Measurements from ENCODE around the gene SLC26A1. TPM values are rescaled to one million over a fixed set of nuclear protein-coding genes. Genes with fewer than 3 reads are reported as not detected.

The SLC26A1 gene
- total RNA-seq, 4 donors from 2014 or later, result not detected

DNA sequence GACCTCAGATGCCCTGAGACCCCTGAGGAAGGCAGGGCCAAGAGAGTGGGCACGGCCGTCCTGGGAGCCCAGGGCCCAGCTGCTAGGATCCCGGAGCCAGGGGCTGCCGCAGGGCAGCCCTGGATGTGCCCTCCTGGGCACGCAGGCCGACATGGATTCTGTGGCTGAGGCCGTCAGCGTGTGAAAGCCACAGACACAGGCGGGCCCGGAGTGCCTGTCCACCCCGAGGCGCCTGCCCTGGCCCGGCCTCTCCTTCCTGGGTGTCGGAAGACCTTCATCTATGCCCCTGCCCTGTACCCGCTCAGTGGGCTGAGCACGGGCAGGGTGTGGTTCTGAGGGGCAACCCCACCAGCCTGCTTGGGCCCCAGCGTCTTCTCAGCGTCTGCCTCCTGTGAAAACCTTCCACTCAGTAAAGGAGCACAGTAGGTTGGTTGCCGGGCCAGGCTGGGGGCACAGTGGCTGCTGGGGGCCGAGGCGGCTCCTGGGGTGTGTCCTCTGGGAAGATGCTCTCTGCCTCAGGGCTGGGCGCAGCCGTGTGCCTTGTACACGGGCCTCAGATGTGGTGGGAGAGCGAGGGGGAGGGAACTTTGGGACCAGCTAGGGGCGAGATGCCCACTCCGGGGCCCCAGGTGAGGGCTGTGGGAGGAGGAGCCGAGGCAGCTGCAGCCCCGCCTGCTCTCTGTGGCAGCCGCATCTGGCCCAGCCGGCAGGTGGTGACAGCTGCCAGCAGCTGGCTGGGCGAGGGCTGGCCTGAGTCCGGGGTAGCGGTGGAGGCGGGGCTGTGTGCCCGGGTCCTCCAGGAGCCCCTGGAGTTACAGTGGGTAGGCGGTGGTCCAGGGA, 39.0 kb upstream of the SLC26A1 start:
- Histone ChIP-seq H3K4me3 (no peak overlapping the region), H3K27me3 (peaks cover 65% of the 10 kb centered on the region), H3K9me3 (no peaks in the 10 kb centered on the region), H3K4me1 (peaks cover 0 to 36% (median 6%) of the 10 kb centered on the region in 3 donors), H3K27ac (no peak overlapping the region), H3K36me3 (no peaks in the 10 kb centered on the region)
- no peak for TF ChIP-seq POLR2AphosphoS5 (IDR thresholded peaks at IDR 0.05)
- TF ChIP-seq, protein P1, sequence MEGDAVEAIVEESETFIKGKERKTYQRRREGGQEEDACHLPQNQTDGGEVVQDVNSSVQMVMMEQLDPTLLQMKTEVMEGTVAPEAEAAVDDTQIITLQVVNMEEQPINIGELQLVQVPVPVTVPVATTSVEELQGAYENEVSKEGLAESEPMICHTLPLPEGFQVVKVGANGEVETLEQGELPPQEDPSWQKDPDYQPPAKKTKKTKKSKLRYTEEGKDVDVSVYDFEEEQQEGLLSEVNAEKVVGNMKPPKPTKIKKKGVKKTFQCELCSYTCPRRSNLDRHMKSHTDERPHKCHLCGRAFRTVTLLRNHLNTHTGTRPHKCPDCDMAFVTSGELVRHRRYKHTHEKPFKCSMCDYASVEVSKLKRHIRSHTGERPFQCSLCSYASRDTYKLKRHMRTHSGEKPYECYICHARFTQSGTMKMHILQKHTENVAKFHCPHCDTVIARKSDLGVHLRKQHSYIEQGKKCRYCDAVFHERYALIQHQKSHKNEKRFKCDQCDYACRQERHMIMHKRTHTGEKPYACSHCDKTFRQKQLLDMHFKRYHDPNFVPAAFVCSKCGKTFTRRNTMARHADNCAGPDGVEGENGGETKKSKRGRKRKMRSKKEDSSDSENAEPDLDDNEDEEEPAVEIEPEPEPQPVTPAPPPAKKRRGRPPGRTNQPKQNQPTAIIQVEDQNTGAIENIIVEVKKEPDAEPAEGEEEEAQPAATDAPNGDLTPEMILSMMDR (IDR thresholded peaks at IDR 0.05), result no peak
- no peak for TF ChIP-seq POLR2A (IDR thresholded peaks at IDR 0.05)
- TF ChIP-seq EP300 (IDR thresholded peaks at IDR 0.05), result no peak
- no peak for ATAC-seq
- 93 to 100% methylated on average over 1 to 3 of the region's 37 CpGs for WGBS, 2 donors (ENCODE audit: low coverage in 1 of 2)

DNA sequence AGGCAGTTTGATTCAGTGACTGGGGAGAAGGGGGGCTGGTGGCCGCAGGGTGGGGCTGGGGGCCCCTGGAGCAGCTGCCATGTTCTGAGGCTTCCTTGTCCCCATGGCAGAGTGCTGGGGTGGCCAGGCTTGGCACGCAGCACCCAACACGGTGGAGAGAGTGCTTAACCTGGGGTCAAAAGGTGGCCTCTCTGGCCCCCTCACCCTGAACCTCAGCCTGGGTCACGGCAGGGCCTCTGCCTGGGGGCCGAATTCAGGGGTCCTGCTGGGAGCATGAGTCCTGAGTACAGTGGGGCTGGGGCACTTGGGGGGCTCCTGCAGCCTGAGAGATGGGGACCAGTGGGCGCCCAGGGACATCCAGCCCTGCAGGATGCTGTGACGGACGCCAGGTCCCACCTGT, 38.1 kb upstream of the SLC26A1 start:
- H3K36me3 ChIP-seq, result no peaks in the 10 kb centered on the region
- H3K4me3 ChIP-seq, result no peak overlapping the region
- no peak for TF ChIP-seq EP300 (IDR thresholded peaks at IDR 0.05)
- no peak for TF ChIP-seq POLR2AphosphoS5 (IDR thresholded peaks at IDR 0.05)
- WGBS, 2 donors (ENCODE audit: low coverage in 1 of 2), result 100% methylated on average over 1 of the region's 8 CpGs; no CpG with 5 or more reads in 1 of the 2 donors
- H3K27me3 ChIP-seq, result peaks cover 65% of the 10 kb centered on the region
- H3K4me1 ChIP-seq, result peaks cover 0 to 36% (median 6%) of the 10 kb centered on the region in 3 donors
- no peaks in the 10 kb centered on the region for H3K9me3 ChIP-seq
- no peak overlapping the region for H3K27ac ChIP-seq
- ATAC-seq, result no peak

DNA sequence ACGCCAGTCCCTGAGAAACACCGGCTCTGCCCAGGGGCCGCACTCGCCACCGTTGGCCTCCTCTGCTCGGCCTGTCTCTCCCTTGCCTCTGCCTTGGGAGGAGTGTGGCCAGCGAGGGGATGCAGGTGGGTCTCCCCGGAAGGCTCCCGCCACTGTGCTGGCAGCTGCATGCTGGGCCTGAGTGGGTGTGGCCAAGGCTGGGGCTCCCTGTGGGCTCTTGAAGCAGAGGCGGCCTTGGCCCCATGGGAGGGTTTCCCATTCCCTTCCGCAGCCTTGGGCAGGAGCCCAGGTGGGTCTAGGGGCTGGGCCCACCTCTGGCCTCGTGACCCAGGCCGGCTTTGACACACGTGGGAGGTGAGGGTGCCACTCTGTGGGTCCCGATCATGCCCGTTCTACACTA, 37.4 kb upstream of the SLC26A1 start:
- 85% methylated on average over 6 of the region's 16 CpGs; no CpG with 5 or more reads in 1 of the 2 donors for WGBS, 2 donors (ENCODE audit: low coverage in 1 of 2)
- ATAC-seq, result no peak
- no peak overlapping the region for H3K4me3 ChIP-seq
- H3K4me1 ChIP-seq, result peaks cover 0 to 28% (median 6%) of the 10 kb centered on the region in 3 donors
- TF ChIP-seq POLR2AphosphoS5 (IDR thresholded peaks at IDR 0.05) (no peak), EP300 (IDR thresholded peaks at IDR 0.05) (no peak)
- H3K36me3 ChIP-seq, result peaks cover 0 to 7% of the 10 kb centered on the region in 2 donors
- H3K27ac ChIP-seq, result no peak overlapping the region
- no peaks in the 10 kb centered on the region for H3K9me3 ChIP-seq
- peaks cover 65% of the 10 kb centered on the region for H3K27me3 ChIP-seq

DNA sequence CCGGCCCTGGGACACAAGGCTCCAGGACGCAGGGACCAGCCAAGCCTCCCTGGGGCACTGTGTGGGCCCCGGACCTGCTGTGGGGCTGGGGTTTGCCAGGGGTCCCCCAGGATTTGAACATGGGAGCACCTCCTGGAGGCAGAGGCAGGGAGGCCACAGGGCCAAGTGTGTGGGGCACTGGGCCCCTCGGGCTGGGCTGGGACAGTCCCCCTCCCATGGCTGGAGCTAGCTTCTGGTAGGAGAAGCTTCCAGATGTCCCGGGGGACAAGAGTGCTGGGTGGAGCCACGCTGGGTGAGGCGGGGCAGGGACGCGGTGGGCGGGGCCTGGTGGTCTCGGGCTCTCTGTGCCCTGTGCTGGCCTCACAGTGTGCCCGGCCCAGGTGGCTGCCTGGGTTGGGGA, 36.8 kb upstream of the SLC26A1 start:
- Histone ChIP-seq H3K27ac (no peak overlapping the region), H3K9me3 (no peaks in the 10 kb centered on the region), H3K4me1 (peaks cover 0 to 22% (median 6%) of the 10 kb centered on the region in 3 donors), H3K36me3 (peaks cover 0 to 12% of the 10 kb centered on the region in 2 donors), H3K27me3 (peaks cover 65% of the 10 kb centered on the region), H3K4me3 (no peak overlapping the region)
- TF ChIP-seq, protein P1 (IDR thresholded peaks at IDR 0.05), result no peak
- TF ChIP-seq POLR2A (IDR thresholded peaks at IDR 0.05), result no peak
- no peak for TF ChIP-seq EP300 (IDR thresholded peaks at IDR 0.05)
- WGBS, 2 donors (ENCODE audit: low coverage in 1 of 2), result no CpG with 5 or more reads among the region's 12 CpGs
- no peak for ATAC-seq

DNA sequence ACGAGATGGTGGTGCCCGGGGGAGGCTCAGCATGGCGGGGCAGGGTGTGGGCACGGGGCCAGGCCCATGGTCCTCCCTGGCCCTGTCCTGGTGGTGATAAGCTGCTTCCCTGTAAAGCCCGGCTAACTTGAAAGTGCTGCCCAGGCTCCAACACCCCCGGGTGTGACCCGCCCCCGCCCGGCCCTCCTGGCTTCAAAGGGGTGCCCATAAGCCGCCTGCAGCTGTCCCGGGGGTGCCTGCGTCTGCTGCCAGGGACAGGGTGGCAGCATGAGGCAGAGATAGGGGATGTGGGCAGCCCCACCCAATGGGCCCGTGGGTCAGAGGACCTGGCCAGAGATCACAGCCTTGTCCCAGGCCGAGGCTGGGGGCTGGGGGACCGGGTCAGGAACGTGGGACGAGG, 36.3 kb upstream of the SLC26A1 start:
- Histone ChIP-seq H3K4me3 (no peak overlapping the region), H3K27me3 (peaks cover 65% of the 10 kb centered on the region), H3K27ac (no peak overlapping the region), H3K4me1 (peaks cover 0 to 17% (median 6%) of the 10 kb centered on the region in 3 donors), H3K9me3 (no peaks in the 10 kb centered on the region), H3K36me3 (peaks cover 0 to 17% of the 10 kb centered on the region in 2 donors)
- TF ChIP-seq EP300 (IDR thresholded peaks at IDR 0.05) (no peak), POLR2A (IDR thresholded peaks at IDR 0.05) (no peak), POLR2AphosphoS5 (IDR thresholded peaks at IDR 0.05) (no peak)
- TF ChIP-seq, protein P1 (IDR thresholded peaks at IDR 0.05), result no peak
- 89% methylated on average over 3 of the region's 17 CpGs; no CpG with 5 or more reads in 1 of the 2 donors for WGBS, 2 donors (ENCODE audit: low coverage in 1 of 2)
- ATAC-seq, result no peak

Measured in gastroesophageal sphincter (tissue), 4 donors.